ENCODE measurements around the gene ZNF417. TPM values are rescaled to one million over a fixed set of nuclear protein-coding genes. Genes with fewer than 3 reads are reported as not detected.

Gene ZNF417
- total and polyA plus RNA-seq, 2 donors (not counting 1 experiment from before 2014, with no cell fraction given), result 5.9 to 22.1 TPM

- no peaks in the 10 kb centered on the region for H4K20me1 ChIP-seq (ENCODE audit: control insufficient read depth, extremely low read depth, insufficient read depth, low read length)
- DNase-seq (ENCODE audit: low read depth in 2 of 2), result peak; percentile 75 to 91
- peaks cover 15% of the 10 kb centered on the region for H3K79me2 ChIP-seq (ENCODE audit: control insufficient read depth, insufficient read depth, low read length)
- H3K4me3 ChIP-seq (replicated peaks in 1 of 4; ENCODE audit: control extremely low read depth in 1 of 4, insufficient read depth in 1 of 4, low read depth in 3 of 4, low read length in 4 of 4), result peak within 1 kb of the TSS; percentile 76 to 84 (median 82)
- no peaks in the 10 kb centered on the region for H3K9me3 ChIP-seq (ENCODE audit: control insufficient read depth, insufficient read depth, low read depth, low read length)
- peak within 1 kb of the TSS; percentile 94 for H2AFZ ChIP-seq (ENCODE audit: low read length)
- no peaks in the 10 kb centered on the region for H3K4me1 ChIP-seq (ENCODE audit: control insufficient read depth, extremely low read depth, insufficient read depth, low read length)
- H3K27ac ChIP-seq (ENCODE audit: insufficient read depth, low read length), result peak within 1 kb of the TSS; percentile 77
- TF ChIP-seq EZH2 (IDR thresholded peaks at IDR 0.05; ENCODE audit: low read length, missing control alignments), result no peak
- TF ChIP-seq, protein P1, sequence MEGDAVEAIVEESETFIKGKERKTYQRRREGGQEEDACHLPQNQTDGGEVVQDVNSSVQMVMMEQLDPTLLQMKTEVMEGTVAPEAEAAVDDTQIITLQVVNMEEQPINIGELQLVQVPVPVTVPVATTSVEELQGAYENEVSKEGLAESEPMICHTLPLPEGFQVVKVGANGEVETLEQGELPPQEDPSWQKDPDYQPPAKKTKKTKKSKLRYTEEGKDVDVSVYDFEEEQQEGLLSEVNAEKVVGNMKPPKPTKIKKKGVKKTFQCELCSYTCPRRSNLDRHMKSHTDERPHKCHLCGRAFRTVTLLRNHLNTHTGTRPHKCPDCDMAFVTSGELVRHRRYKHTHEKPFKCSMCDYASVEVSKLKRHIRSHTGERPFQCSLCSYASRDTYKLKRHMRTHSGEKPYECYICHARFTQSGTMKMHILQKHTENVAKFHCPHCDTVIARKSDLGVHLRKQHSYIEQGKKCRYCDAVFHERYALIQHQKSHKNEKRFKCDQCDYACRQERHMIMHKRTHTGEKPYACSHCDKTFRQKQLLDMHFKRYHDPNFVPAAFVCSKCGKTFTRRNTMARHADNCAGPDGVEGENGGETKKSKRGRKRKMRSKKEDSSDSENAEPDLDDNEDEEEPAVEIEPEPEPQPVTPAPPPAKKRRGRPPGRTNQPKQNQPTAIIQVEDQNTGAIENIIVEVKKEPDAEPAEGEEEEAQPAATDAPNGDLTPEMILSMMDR (conservative IDR thresholded peaks at IDR 0.05 in 1 of 2, IDR thresholded peaks at IDR 0.05 in 1 of 2; ENCODE audit: low read depth in 1 of 2, low read length in 2 of 2), result peak; percentile 40 to 42
- H3K27me3 ChIP-seq (ENCODE audit: control insufficient read depth, insufficient read depth, low read length), result no peaks in the 10 kb centered on the region
- peak within 1 kb of the TSS; percentile 84 for H3K4me2 ChIP-seq (ENCODE audit: extremely low read depth, insufficient read depth, low read length)
- peak within 1 kb of the TSS; percentile 64 for H3K9ac ChIP-seq (ENCODE audit: insufficient read depth, low read length)
- no peaks in the 10 kb centered on the region for H3K36me3 ChIP-seq (ENCODE audit: control insufficient read depth, insufficient read depth, low read length)
Measured at GRCh38 chr19:57888560-57889231, 27.7 kb downstream of the ZNF417 start, which contains the start of gene ZNF814. Gene ZNF814, minus strand, starts transcription at chr19:57889037. Its CDS starts 235 bp downstream, at chr19:57888802.

DNA sequence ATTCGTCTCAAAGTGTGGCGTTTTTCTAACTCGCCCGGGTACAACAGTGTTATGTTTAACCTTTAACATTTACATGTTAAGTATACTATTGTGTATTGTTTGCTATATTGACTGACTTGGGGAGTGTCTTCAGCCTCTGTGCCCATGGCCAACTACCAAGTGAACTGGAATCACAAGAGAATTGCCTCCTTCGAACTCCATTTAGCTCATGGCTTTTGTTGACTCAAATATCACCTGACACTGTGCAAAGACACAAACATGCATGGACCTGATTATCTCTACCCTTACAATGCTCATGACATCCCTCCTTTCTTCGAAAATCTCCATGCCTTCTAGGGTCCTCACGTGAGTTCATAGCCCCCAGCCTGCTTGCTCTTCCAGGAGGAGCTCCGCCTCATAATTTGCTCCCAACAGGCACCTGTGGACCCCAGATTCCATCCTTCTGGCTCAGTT is 28.3 kb downstream of the ZNF417 start:
- Histone ChIP-seq H2AFZ (ENCODE audit: low read length) (peak overlapping the region; percentile 94), H3K4me2 (ENCODE audit: extremely low read depth, insufficient read depth, low read length) (peak overlapping the region; percentile 84), H3K9me3 (ENCODE audit: control insufficient read depth, insufficient read depth, low read depth, low read length) (no peaks in the 10 kb centered on the region), H3K4me1 (ENCODE audit: control insufficient read depth, extremely low read depth, insufficient read depth, low read length) (no peaks in the 10 kb centered on the region), H3K4me3 (replicated peaks in 1 of 4; ENCODE audit: control extremely low read depth in 1 of 4, insufficient read depth in 1 of 4, low read depth in 3 of 4, low read length in 4 of 4) (peak overlapping the region; percentile 76 to 84 (median 82)), H3K79me2 (ENCODE audit: control insufficient read depth, insufficient read depth, low read length) (peaks cover 15% of the 10 kb centered on the region), H3K27me3 (ENCODE audit: control insufficient read depth, insufficient read depth, low read length) (no peaks in the 10 kb centered on the region), H4K20me1 (ENCODE audit: control insufficient read depth, extremely low read depth, insufficient read depth, low read length) (no peaks in the 10 kb centered on the region), H3K27ac (ENCODE audit: insufficient read depth, low read length) (peak overlapping the region; percentile 77), H3K9ac (ENCODE audit: insufficient read depth, low read length) (peak overlapping the region; percentile 64), H3K36me3 (ENCODE audit: control insufficient read depth, insufficient read depth, low read length) (no peaks in the 10 kb centered on the region)
- DNase-seq (ENCODE audit: low read depth in 2 of 2), result no peak
- TF ChIP-seq, protein P1 (conservative IDR thresholded peaks at IDR 0.05 in 1 of 2, IDR thresholded peaks at IDR 0.05 in 1 of 2; ENCODE audit: low read depth in 1 of 2, low read length in 2 of 2), result no peak
- TF ChIP-seq EZH2 (IDR thresholded peaks at IDR 0.05; ENCODE audit: low read length, missing control alignments), result no peak

DNA sequence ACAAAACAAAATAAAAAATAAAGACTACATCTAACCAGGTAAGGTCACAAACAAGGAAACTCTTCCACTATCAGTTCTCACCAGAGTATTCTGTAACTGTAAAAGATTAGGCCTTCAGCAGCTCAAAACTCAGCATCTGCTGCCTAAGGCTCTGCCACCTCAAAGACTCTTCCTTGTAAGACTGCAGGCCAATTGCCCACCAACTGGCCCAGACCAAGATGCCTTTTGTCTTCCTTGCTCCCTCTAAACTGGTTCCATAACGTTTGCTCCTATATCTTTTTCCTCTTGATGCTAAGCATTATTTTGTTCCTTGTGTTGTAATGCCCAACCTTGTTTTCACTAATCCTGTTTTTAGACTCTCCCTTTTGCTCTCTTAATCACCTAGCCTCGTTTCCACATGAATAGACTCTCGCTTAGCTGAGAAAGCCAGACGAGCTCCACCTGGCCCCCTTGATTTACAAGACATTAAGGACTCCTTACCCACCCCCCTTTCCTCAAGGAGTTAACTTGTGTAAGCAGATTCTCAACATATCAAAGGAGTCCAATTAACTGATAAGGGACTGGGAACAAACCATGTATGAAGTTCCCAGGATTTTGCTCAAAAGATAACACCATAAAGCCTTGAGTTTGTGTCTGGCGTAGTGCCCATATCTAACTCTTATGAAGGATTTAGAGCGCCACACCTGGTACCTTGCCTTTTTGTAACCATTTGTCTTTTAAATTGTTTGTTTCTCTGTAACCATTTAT is 29.0 kb downstream of the ZNF417 start:
- Histone ChIP-seq H3K36me3 (ENCODE audit: control insufficient read depth, insufficient read depth, low read length) (no peaks in the 10 kb centered on the region), H3K4me2 (ENCODE audit: extremely low read depth, insufficient read depth, low read length) (peak overlapping the region; percentile 84), H3K9ac (ENCODE audit: insufficient read depth, low read length) (no peak overlapping the region), H3K4me3 (replicated peaks in 1 of 4; ENCODE audit: control extremely low read depth in 1 of 4, insufficient read depth in 1 of 4, low read depth in 3 of 4, low read length in 4 of 4) (peak overlapping the region; percentile 76 to 84 (median 82)), H3K4me1 (ENCODE audit: control insufficient read depth, extremely low read depth, insufficient read depth, low read length) (no peaks in the 10 kb centered on the region), H3K27ac (ENCODE audit: insufficient read depth, low read length) (no peak overlapping the region), H3K79me2 (ENCODE audit: control insufficient read depth, insufficient read depth, low read length) (peaks cover 15% of the 10 kb centered on the region), H3K27me3 (ENCODE audit: control insufficient read depth, insufficient read depth, low read length) (no peaks in the 10 kb centered on the region), H3K9me3 (ENCODE audit: control insufficient read depth, insufficient read depth, low read depth, low read length) (no peaks in the 10 kb centered on the region), H4K20me1 (ENCODE audit: control insufficient read depth, extremely low read depth, insufficient read depth, low read length) (no peaks in the 10 kb centered on the region), H2AFZ (ENCODE audit: low read length) (no peak overlapping the region)
- TF ChIP-seq, protein P1 (conservative IDR thresholded peaks at IDR 0.05 in 1 of 2, IDR thresholded peaks at IDR 0.05 in 1 of 2; ENCODE audit: low read depth in 1 of 2, low read length in 2 of 2), result no peak
- TF ChIP-seq EZH2 (IDR thresholded peaks at IDR 0.05; ENCODE audit: low read length, missing control alignments), result no peak
- peak in 1 of 2 donors; percentile 55 for DNase-seq (ENCODE audit: low read depth in 2 of 2)

Data from fibroblast of lung (primary cell).